Fibroblast of the aortic adventitia (primary cell): ENCODE results near the gene NEK10. TPM values are rescaled to one million over a fixed set of nuclear protein-coding genes. Genes with fewer than 3 reads are reported as not detected.

ENCODE experiments used
- DNase-seq: peaks from one replicate; pipeline ENCODE4 v3.0.0-alpha.2; 2010; ENCODE audit warnings: low read depth
- H3K4me3 ChIP-seq: 2 replicates; pipeline ENCODE4 v1.5.1; 2011; ENCODE audit warnings: low read depth, mild to moderate bottlenecking, control low read depth, low read length, moderate library complexity
- CTCF ChIP-seq: IDR thresholded peaks from 2 replicates; pipeline ENCODE4 v1.5.1; 2011; ENCODE audit warnings: mild to moderate bottlenecking, low read length, control low read depth, inconsistent platforms; ENCODE audit not compliant: insufficient read depth
- total RNA-seq: library from RNA; depleted of rRNA; stranded (reverse); fragments of >200 nt; gene quantifications from 2 replicates; pipeline ENCODE4 v1.2.3, GENCODE V29; 2012; ENCODE audit warnings: low replicate concordance

NEK10 gene
- total RNA-seq, 1 donor = 27.1 TPM

GRCh38 chr3:27279123-27279522 lies 90.1 kb downstream of the NEK10 start:
- peak; percentile 20 for TF ChIP-seq CTCF
- DNase-seq = peak; percentile 22
- no peak overlapping the region for H3K4me3 ChIP-seq

GRCh38 chr3:27278383-27279055 lies 90.7 kb downstream of the NEK10 start:
- DNase-seq = no peak

GRCh38 chr3:27275441-27275990 lies 93.7 kb downstream of the NEK10 start:
- H3K4me3 ChIP-seq = no peak overlapping the region
- DNase-seq = no peak
- TF ChIP-seq CTCF = no peak

More at GRCh38 chr3:27278383-27279055, 90.7 kb downstream of the NEK10 start:
- TF ChIP-seq CTCF = no peak
- H3K4me3 ChIP-seq = no peak overlapping the region

GRCh38 chr3:27271890-27272289 lies 97.3 kb downstream of the NEK10 start:
- no peak for TF ChIP-seq CTCF
- DNase-seq = no peak
- no peak overlapping the region for H3K4me3 ChIP-seq

GRCh38 chr3:27254896-27255295 lies 114.3 kb downstream of the NEK10 start:
- H3K4me3 ChIP-seq = no peak overlapping the region
- no peak for TF ChIP-seq CTCF
- no peak for DNase-seq

DNA sequence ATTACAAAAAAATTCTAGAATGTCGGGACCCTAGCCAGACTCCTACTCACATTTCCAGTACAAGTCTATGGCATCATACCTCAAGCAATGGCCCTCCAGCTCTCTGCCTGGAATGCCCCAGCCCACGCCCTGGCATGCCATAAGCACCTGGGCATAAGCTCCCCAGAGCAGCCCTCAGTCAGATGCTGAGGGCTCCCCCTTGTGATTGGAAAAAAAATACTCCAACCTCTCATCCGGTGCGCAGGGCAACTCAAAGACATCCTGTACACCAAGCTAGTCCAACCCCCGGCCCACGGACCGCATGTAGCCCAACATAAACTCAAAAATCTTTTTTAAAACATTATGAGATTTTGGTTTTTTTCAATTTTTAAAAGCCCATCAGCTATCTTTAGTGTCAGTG lies 115.4 kb downstream of the NEK10 start:
- no peak overlapping the region for H3K4me3 ChIP-seq
- peak; percentile 49 for DNase-seq
- peak; percentile 51 for TF ChIP-seq CTCF
